Measurements from ENCODE around the gene LUZP1. TPM values are rescaled to one million over a fixed set of nuclear protein-coding genes. Genes with fewer than 3 reads are reported as not detected.

The LUZP1 gene
- total RNA-seq, 1 donor from 2014 or later: 82.2 TPM

- peaks cover 2% of the 10 kb centered on the region for H3K36me3 Mint-ChIP-seq (ENCODE audit: low read depth, unreplicated experiment)
- H4K20me1 ChIP-seq (ENCODE audit: insufficient read depth, low read length): no peaks in the 10 kb centered on the region
- H3K4me3 ChIP-seq (ENCODE audit: insufficient read depth, low read depth, low read length): no peak overlapping the region
- DNase-seq (ENCODE audit: low read depth): no peak
- peak overlapping the region; percentile 76 for H3K9ac ChIP-seq (ENCODE audit: low read length)
- no peaks in the 10 kb centered on the region for H3K9me3 ChIP-seq (ENCODE audit: insufficient read depth, low read depth, low read length)
- peaks cover 2% of the 10 kb centered on the region for H3K9me3 Mint-ChIP-seq (ENCODE audit: unreplicated experiment)
- peak overlapping the region; percentile 78 for H3K27ac ChIP-seq (ENCODE audit: low read depth, low read length)
- no peaks in the 10 kb centered on the region for H3K36me3 ChIP-seq (ENCODE audit: insufficient read depth, low read length)
- peak overlapping the region; percentile 79 for H3K27ac Mint-ChIP-seq (ENCODE audit: unreplicated experiment)
- peaks cover 20% of the 10 kb centered on the region for H3K4me1 ChIP-seq (ENCODE audit: insufficient read depth, low read length)
- H3K4me2 ChIP-seq (ENCODE audit: low read length): peak overlapping the region; percentile 30
- FAIRE-seq: no peak
- no peak overlapping the region for H2AFZ ChIP-seq (ENCODE audit: low read depth, low read length)
- peaks cover 4% of the 10 kb centered on the region for H3K27me3 Mint-ChIP-seq (ENCODE audit: low read depth, unreplicated experiment)
- H3K27me3 ChIP-seq (ENCODE audit: insufficient read depth, low read length): no peaks in the 10 kb centered on the region
- no peak overlapping the region for H3K4me3 Mint-ChIP-seq (ENCODE audit: unreplicated experiment)
- no peaks in the 10 kb centered on the region for H3K79me2 ChIP-seq (ENCODE audit: insufficient read depth, low read length)
- H3K4me1 Mint-ChIP-seq (ENCODE audit: low read depth, unreplicated experiment): peaks cover 21% of the 10 kb centered on the region
- TF ChIP-seq CTCF (IDR thresholded peaks at IDR 0.05; ENCODE audit: insufficient read depth, low read depth, low read length): no peak
- no peak for TF ChIP-seq EZH2 (IDR thresholded peaks at IDR 0.05; ENCODE audit: insufficient read depth, low read length)
Measured at GRCh38 chr1:23188434-23188884, 19.8 kb upstream of the LUZP1 start.

GRCh38 chr1:23187637-23188036 lies 19.0 kb upstream of the LUZP1 start:
- Histone ChIP-seq H2AFZ (ENCODE audit: low read depth, low read length) (no peak overlapping the region), H3K79me2 (ENCODE audit: insufficient read depth, low read length) (no peaks in the 10 kb centered on the region), H3K36me3 (ENCODE audit: insufficient read depth, low read length) (no peaks in the 10 kb centered on the region), H3K4me3 (ENCODE audit: insufficient read depth, low read depth, low read length) (no peak overlapping the region), H3K4me2 (ENCODE audit: low read length) (no peak overlapping the region), H3K4me1 (ENCODE audit: insufficient read depth, low read length) (peaks cover 15% of the 10 kb centered on the region), H3K9ac (ENCODE audit: low read length) (peak overlapping the region; percentile 76), H4K20me1 (ENCODE audit: insufficient read depth, low read length) (no peaks in the 10 kb centered on the region), H3K27ac (ENCODE audit: low read depth, low read length) (no peak overlapping the region), H3K9me3 (ENCODE audit: insufficient read depth, low read depth, low read length) (no peaks in the 10 kb centered on the region), H3K27me3 (ENCODE audit: insufficient read depth, low read length) (no peaks in the 10 kb centered on the region)
- H3K4me3 Mint-ChIP-seq (ENCODE audit: unreplicated experiment): no peak overlapping the region
- H3K36me3 Mint-ChIP-seq (ENCODE audit: low read depth, unreplicated experiment): no peaks in the 10 kb centered on the region
- H3K4me1 Mint-ChIP-seq (ENCODE audit: low read depth, unreplicated experiment): peaks cover 15% of the 10 kb centered on the region
- peak overlapping the region; percentile 79 for H3K27ac Mint-ChIP-seq (ENCODE audit: unreplicated experiment)
- H3K27me3 Mint-ChIP-seq (ENCODE audit: low read depth, unreplicated experiment): peaks cover 9% of the 10 kb centered on the region
- H3K9me3 Mint-ChIP-seq (ENCODE audit: unreplicated experiment): peaks cover 2% of the 10 kb centered on the region
- DNase-seq (ENCODE audit: low read depth) (no peak), FAIRE-seq (no peak)
- TF ChIP-seq CTCF (IDR thresholded peaks at IDR 0.05; ENCODE audit: insufficient read depth, low read depth, low read length) (no peak), EZH2 (IDR thresholded peaks at IDR 0.05; ENCODE audit: insufficient read depth, low read length) (no peak)

- TF ChIP-seq EZH2 (IDR thresholded peaks at IDR 0.05; ENCODE audit: insufficient read depth, low read length) (no peak), CTCF (IDR thresholded peaks at IDR 0.05; ENCODE audit: insufficient read depth, low read depth, low read length) (no peak)
- Histone ChIP-seq H3K27ac (ENCODE audit: low read depth, low read length) (no peak overlapping the region), H3K4me3 (ENCODE audit: insufficient read depth, low read depth, low read length) (no peak overlapping the region), H3K9me3 (ENCODE audit: insufficient read depth, low read depth, low read length) (no peaks in the 10 kb centered on the region), H3K36me3 (ENCODE audit: insufficient read depth, low read length) (no peaks in the 10 kb centered on the region), H4K20me1 (ENCODE audit: insufficient read depth, low read length) (no peaks in the 10 kb centered on the region), H3K27me3 (ENCODE audit: insufficient read depth, low read length) (no peaks in the 10 kb centered on the region), H3K4me1 (ENCODE audit: insufficient read depth, low read length) (peaks cover 15% of the 10 kb centered on the region), H3K79me2 (ENCODE audit: insufficient read depth, low read length) (no peaks in the 10 kb centered on the region), H3K9ac (ENCODE audit: low read length) (no peak overlapping the region), H2AFZ (ENCODE audit: low read depth, low read length) (no peak overlapping the region), H3K4me2 (ENCODE audit: low read length) (no peak overlapping the region)
- FAIRE-seq (no peak), DNase-seq (ENCODE audit: low read depth) (no peak)
- Mint-ChIP-seq H3K4me3 (ENCODE audit: unreplicated experiment) (no peak overlapping the region), H3K36me3 (ENCODE audit: low read depth, unreplicated experiment) (no peaks in the 10 kb centered on the region), H3K4me1 (ENCODE audit: low read depth, unreplicated experiment) (peaks cover 14% of the 10 kb centered on the region), H3K9me3 (ENCODE audit: unreplicated experiment) (peaks cover 2% of the 10 kb centered on the region), H3K27me3 (ENCODE audit: low read depth, unreplicated experiment) (peaks cover 9% of the 10 kb centered on the region), H3K27ac (ENCODE audit: unreplicated experiment) (peak overlapping the region; percentile 84)
Measured at GRCh38 chr1:23185381-23185780, 16.7 kb upstream of the LUZP1 start.
